IMR-90 (cell line): ENCODE results near the gene LARP4B. TPM values are rescaled to one million over a fixed set of nuclear protein-coding genes. Genes with fewer than 3 reads are reported as not detected.

Source experiments
- RCOR1 ChIP-seq: IDR thresholded peaks from 2 replicates; pipeline ENCODE4 v1.6.1; 2012; ENCODE audit warnings: mild to moderate bottlenecking, low read length, improper control_type of control experiment; ENCODE audit not compliant: insufficient replicate concordance
- polyA plus RNA-seq, 3 experiments: library from polyadenylated mRNA; depleted of rRNA; stranded (reverse); fragments of >200 nt; gene quantifications; 2 replicates each; pipeline ENCODE4 v1.2.3, GENCODE V29; 2012; ENCODE audit warnings: low replicate concordance in 1 of 3
- total RNA-seq: library from RNA; depleted of rRNA; stranded (reverse); fragments of >200 nt; gene quantifications from 2 replicates; pipeline ENCODE4 v1.2.3, GENCODE V29; 2012
- TF ChIP-seq, protein P1 (sequence below): conservative IDR thresholded peaks from 2 replicates; pipeline ENCODE4 v1.5.1; 2012; ENCODE audit warnings: mild to moderate bottlenecking, low read depth, low read length, improper control_type of control experiment

LARP4B gene
- total and polyA plus RNA-seq, 2 of the 4 experiments (the other 2 are of a cell fraction): 24.3 to 25.5 TPM

DNA sequence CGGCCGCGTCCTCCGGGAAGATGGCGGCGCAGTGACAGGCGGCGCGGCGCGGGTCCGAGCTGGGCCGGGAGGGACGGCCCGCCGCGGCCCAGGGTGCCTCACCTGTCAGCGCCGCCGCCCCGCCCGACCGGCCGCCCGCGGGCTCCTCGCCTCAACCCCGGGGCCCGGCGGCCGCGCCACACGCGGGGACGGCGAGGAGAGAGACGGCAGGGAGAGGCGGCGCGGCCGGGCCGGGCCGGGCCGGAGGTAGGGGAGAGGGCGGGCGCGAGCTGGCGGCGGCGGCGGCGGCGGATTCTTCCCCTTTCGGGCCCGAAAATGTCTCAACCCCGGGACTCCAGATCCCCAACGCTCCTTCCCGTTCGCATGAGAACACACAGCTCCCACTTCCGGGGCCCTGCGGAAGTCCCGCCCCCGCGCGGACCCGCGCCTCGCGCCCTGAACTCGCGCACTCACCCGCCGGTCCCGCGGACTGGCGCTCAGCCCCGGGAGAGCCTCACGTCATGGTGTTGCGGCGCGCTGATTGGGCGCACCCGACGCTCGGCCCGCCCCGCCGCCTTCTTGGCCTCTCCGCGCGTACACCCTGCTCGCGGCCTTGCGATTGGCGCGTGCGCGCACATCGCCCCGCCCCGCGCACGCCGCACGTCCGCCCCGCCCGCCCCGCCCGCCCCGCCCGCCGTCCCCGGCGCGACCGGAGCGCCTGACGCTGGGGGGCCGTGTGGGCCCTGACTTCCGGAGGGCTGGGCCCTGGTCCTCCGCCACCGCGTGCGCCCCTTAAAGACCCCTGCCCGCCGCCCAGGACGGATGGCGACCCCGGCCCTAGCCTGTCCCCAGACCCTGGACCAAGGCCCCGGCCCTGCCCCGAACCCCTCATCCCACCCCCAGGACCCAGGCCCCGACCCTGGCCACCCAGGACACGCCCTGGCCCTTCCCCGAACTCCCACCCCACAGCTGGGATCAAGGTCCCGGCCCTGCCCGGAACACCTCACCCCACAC is at the start of gene LARP4B (continued):
- TF ChIP-seq, protein P1, sequence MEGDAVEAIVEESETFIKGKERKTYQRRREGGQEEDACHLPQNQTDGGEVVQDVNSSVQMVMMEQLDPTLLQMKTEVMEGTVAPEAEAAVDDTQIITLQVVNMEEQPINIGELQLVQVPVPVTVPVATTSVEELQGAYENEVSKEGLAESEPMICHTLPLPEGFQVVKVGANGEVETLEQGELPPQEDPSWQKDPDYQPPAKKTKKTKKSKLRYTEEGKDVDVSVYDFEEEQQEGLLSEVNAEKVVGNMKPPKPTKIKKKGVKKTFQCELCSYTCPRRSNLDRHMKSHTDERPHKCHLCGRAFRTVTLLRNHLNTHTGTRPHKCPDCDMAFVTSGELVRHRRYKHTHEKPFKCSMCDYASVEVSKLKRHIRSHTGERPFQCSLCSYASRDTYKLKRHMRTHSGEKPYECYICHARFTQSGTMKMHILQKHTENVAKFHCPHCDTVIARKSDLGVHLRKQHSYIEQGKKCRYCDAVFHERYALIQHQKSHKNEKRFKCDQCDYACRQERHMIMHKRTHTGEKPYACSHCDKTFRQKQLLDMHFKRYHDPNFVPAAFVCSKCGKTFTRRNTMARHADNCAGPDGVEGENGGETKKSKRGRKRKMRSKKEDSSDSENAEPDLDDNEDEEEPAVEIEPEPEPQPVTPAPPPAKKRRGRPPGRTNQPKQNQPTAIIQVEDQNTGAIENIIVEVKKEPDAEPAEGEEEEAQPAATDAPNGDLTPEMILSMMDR: no peak
- no peak for TF ChIP-seq RCOR1
